ENCODE results near the gene FSD1L. TPM values are rescaled to one million over a fixed set of nuclear protein-coding genes. Genes with fewer than 3 reads are reported as not detected.
A peak's percentile ranks its signal among the peaks of the same experiment; 100 is the strongest.
"Not testable (repeated sequence)": the region's sequence is repeated elsewhere in the genome, so short reads cannot be mapped to it uniquely, and the experiment has no call there.

The FSD1L gene
- total RNA-seq, 3 donors from 2014 or later: 3.4 to 5.9 (median 5.2) TPM

- no peaks in the 10 kb centered on the region for H3K9me3 ChIP-seq
- H3K4me1 ChIP-seq: no peaks in the 10 kb centered on the region
- no peak overlapping the region for H3K4me3 ChIP-seq
- intact Hi-C loops (cut with DNase I; ENCODE audit: low total_unique reads): no loop called here
- H3K27me3 ChIP-seq: no peaks in the 10 kb centered on the region
- H3K36me3 ChIP-seq: no peaks in the 10 kb centered on the region
- no peak overlapping the region for H3K27ac ChIP-seq
- TF ChIP-seq CTCF (IDR thresholded peaks at IDR 0.05) (no peak), POLR2A (IDR thresholded peaks at IDR 0.05) (no peak), POLR2AphosphoS5 (IDR thresholded peaks at IDR 0.05) (no peak)
- no peak for DNase-seq (ENCODE audit: low spot score in 2 of 2)
Measured at GRCh38 chr9:105508530-105508929, 60.7 kb downstream of the FSD1L start.

GRCh38 chr9:105510024-105510423 lies 62.2 kb downstream of the FSD1L start:
- DNase-seq (ENCODE audit: low spot score in 2 of 2): no peak
- H3K36me3 ChIP-seq: no peaks in the 10 kb centered on the region
- TF ChIP-seq CTCF (IDR thresholded peaks at IDR 0.05) (no peak), POLR2A (IDR thresholded peaks at IDR 0.05) (no peak), POLR2AphosphoS5 (IDR thresholded peaks at IDR 0.05) (no peak)
- H3K4me1 ChIP-seq: no peaks in the 10 kb centered on the region
- no peak overlapping the region for H3K4me3 ChIP-seq
- no peaks in the 10 kb centered on the region for H3K27me3 ChIP-seq
- intact Hi-C loops (cut with DNase I; ENCODE audit: low total_unique reads): no loop called here
- no peak overlapping the region for H3K27ac ChIP-seq
- no peaks in the 10 kb centered on the region for H3K9me3 ChIP-seq

GRCh38 chr9:105511446-105511845 lies 63.6 kb downstream of the FSD1L start:
- Histone ChIP-seq H3K4me3 (no peak overlapping the region), H3K27ac (no peak overlapping the region), H3K36me3 (no peaks in the 10 kb centered on the region), H3K4me1 (no peaks in the 10 kb centered on the region), H3K9me3 (no peaks in the 10 kb centered on the region), H3K27me3 (no peaks in the 10 kb centered on the region)
- intact Hi-C loops (cut with DNase I; ENCODE audit: low total_unique reads): no loop called here
- DNase-seq (ENCODE audit: low spot score in 2 of 2): no peak
- TF ChIP-seq POLR2A (IDR thresholded peaks at IDR 0.05) (no peak), POLR2AphosphoS5 (IDR thresholded peaks at IDR 0.05) (no peak), CTCF (IDR thresholded peaks at IDR 0.05) (no peak)

GRCh38 chr9:105515811-105516413 lies 68.1 kb downstream of the FSD1L start:
- Histone ChIP-seq H3K9me3 (no peaks in the 10 kb centered on the region), H3K36me3 (no peaks in the 10 kb centered on the region), H3K27me3 (no peaks in the 10 kb centered on the region), H3K4me3 (no peak overlapping the region), H3K4me1 (no peaks in the 10 kb centered on the region), H3K27ac (no peak overlapping the region)
- TF ChIP-seq CTCF (IDR thresholded peaks at IDR 0.05) (no peak), POLR2AphosphoS5 (IDR thresholded peaks at IDR 0.05) (no peak), POLR2A (IDR thresholded peaks at IDR 0.05) (no peak)
- no peak for DNase-seq (ENCODE audit: low spot score in 2 of 2)
- intact Hi-C loops (cut with DNase I; ENCODE audit: low total_unique reads): no loop called here

GRCh38 chr9:105519710-105520369 lies 72.0 kb downstream of the FSD1L start:
- H3K36me3 ChIP-seq; H3K9me3 ChIP-seq; DNase-seq (ENCODE audit: low spot score in 2 of 2); H3K27me3 ChIP-seq; H3K4me1 ChIP-seq; intact Hi-C loops (cut with DNase I; ENCODE audit: low total_unique reads): not testable (repeated sequence)
- peak overlapping the region; percentile 40 to 52 (median 46) for H3K4me3 ChIP-seq
- peak overlapping the region; percentile 52 to 83 for H3K27ac ChIP-seq

- H3K27me3 ChIP-seq: not testable (repeated sequence)
Measured at GRCh38 chr9:105520992-105521391, 73.2 kb downstream of the FSD1L start.

GRCh38 chr9:105522618-105523385 lies 75.0 kb downstream of the FSD1L start:
- H3K27ac ChIP-seq; H3K27me3 ChIP-seq; H3K4me3 ChIP-seq; H3K4me1 ChIP-seq; intact Hi-C loops (cut with DNase I; ENCODE audit: low total_unique reads); H3K9me3 ChIP-seq; DNase-seq (ENCODE audit: low spot score in 2 of 2); H3K36me3 ChIP-seq: not testable (repeated sequence)

More at GRCh38 chr9:105520992-105521391, 73.2 kb downstream of the FSD1L start:
- H3K9me3 ChIP-seq; H3K36me3 ChIP-seq; H3K27ac ChIP-seq; intact Hi-C loops (cut with DNase I; ENCODE audit: low total_unique reads); DNase-seq (ENCODE audit: low spot score in 2 of 2); H3K4me3 ChIP-seq; H3K4me1 ChIP-seq: not testable (repeated sequence)
